Left lobe of liver (tissue), 2 donors: ENCODE measurements around the gene QRSL1. TPM values are rescaled to one million over a fixed set of nuclear protein-coding genes. Genes with fewer than 3 reads are reported as not detected.
A peak's percentile ranks its signal among the peaks of the same experiment; 100 is the strongest.
"Not testable (repeated sequence)": the region's sequence is repeated elsewhere in the genome, so short reads cannot be mapped to it uniquely, and the experiment has no call there.

Source experiments
- ATAC-seq: fragments of 200-7000 bp; cut with Tn5 transposase; one replicate; pipeline ENCODE4 v1.9.1; 2020; ENCODE audit warnings: mild to moderate bottlenecking, moderate library complexity
- DNase-seq: peaks from one replicate; pipeline ENCODE4 v3.0.0-alpha.2; 2020; ENCODE audit warnings: low spot score
- total RNA-seq: library from RNA; stranded (reverse); gene quantifications from one replicate; pipeline ENCODE4 v1.2.1, GENCODE V29; 2021
- donor health status: DM: no; HTN: no; CAD: no; lungs with moderate emphysema.
- donor health status: DM: no; HTN: yes; CAD: no.

The QRSL1 gene
- total RNA-seq = 6.0 TPM

GRCh38 chr6:106629103-106629858 is at the start of gene QRSL1, which contains the start of gene RTN4IP1:
TSS of gene QRSL1 (plus strand) at chr6:106629578. CDS start at chr6:106629682, 104 bp downstream.
TSS of gene RTN4IP1 (minus strand) at chr6:106629498. CDS start at chr6:106629021, 477 bp downstream.
- peak; percentile 98 for ATAC-seq
- DNase-seq = peak; percentile 90

- ATAC-seq (no peak), DNase-seq (no peak)
Measured at GRCh38 chr6:106581468-106581867, 47.9 kb upstream of the QRSL1 start.

GRCh38 chr6:106586815-106587415 is 42.5 kb upstream of the QRSL1 start:
- ATAC-seq (no peak), DNase-seq (no peak)

GRCh38 chr6:106588937-106589336 is 40.4 kb upstream of the QRSL1 start:
- not testable (repeated sequence) for ATAC-seq, DNase-seq

- ATAC-seq (no peak), DNase-seq (no peak)
Measured at GRCh38 chr6:106591111-106591825, 38.1 kb upstream of the QRSL1 start.

- DNase-seq (no peak), ATAC-seq (no peak)
Measured at GRCh38 chr6:106599440-106599839, 29.9 kb upstream of the QRSL1 start.

GRCh38 chr6:106600329-106600728 is 29.0 kb upstream of the QRSL1 start:
- DNase-seq (no peak), ATAC-seq (no peak)

GRCh38 chr6:106608080-106608668 is 21.2 kb upstream of the QRSL1 start:
- DNase-seq = no peak

GRCh38 chr6:106609699-106610098 is 19.7 kb upstream of the QRSL1 start:
- DNase-seq = no peak
- ATAC-seq = peak; percentile 71

More at GRCh38 chr6:106608080-106608668, 21.2 kb upstream of the QRSL1 start:
- peak; percentile 99 for ATAC-seq

- ATAC-seq (no peak), DNase-seq (no peak)
Measured at GRCh38 chr6:106611030-106611429, 18.3 kb upstream of the QRSL1 start.

GRCh38 chr6:106612671-106613416 is 16.5 kb upstream of the QRSL1 start:
- DNase-seq = no peak
- ATAC-seq = no peak

- no peak for DNase-seq
- ATAC-seq = no peak
Measured at GRCh38 chr6:106613590-106613989, 15.8 kb upstream of the QRSL1 start.

- ATAC-seq = no peak
- no peak for DNase-seq
Measured at GRCh38 chr6:106614166-106614565, 15.2 kb upstream of the QRSL1 start.

- DNase-seq (no peak), ATAC-seq (no peak)
Measured at GRCh38 chr6:106614592-106615257, 14.7 kb upstream of the QRSL1 start.

- no peak for DNase-seq
- ATAC-seq = no peak
Measured at GRCh38 chr6:106617302-106617701, 12.1 kb upstream of the QRSL1 start.

- ATAC-seq (no peak), DNase-seq (no peak)
Measured at GRCh38 chr6:106617857-106618256, 11.5 kb upstream of the QRSL1 start.

- no peak for ATAC-seq
Measured at GRCh38 chr6:106618324-106618723, 11.1 kb upstream of the QRSL1 start.

GRCh38 chr6:106619223-106619622 is 10.2 kb upstream of the QRSL1 start:
- no peak for DNase-seq
- no peak for ATAC-seq

More at GRCh38 chr6:106618324-106618723, 11.1 kb upstream of the QRSL1 start:
- DNase-seq = no peak

- ATAC-seq = no peak
Measured at GRCh38 chr6:106620931-106621672, 8.3 kb upstream of the QRSL1 start.

More at GRCh38 chr6:106620931-106621672, 8.3 kb upstream of the QRSL1 start:
- DNase-seq = no peak
